ENCODE results near the gene UBE2K. TPM values are rescaled to one million over a fixed set of nuclear protein-coding genes. Genes with fewer than 3 reads are reported as not detected.

The UBE2K gene
- total and polyA plus RNA-seq, 2 experiments from 2014 or later: 26.7 to 127 TPM

- in situ Hi-C loops (cut with MboI): no loop called here
- 97 to 98% methylated on average over 2 of the region's 2 CpGs for WGBS, 2 experiments (ENCODE audit: low coverage in 1 of 2, low lambda C conversion rate in 2 of 2, missing lambda C conversion rate in 2 of 2)
- Histone ChIP-seq H3K27me3 (replicated peaks; ENCODE audit: insufficient read depth) (no peaks in the 10 kb centered on the region), H3K9ac (no peak overlapping the region), H4K20me1 (ENCODE audit: insufficient read depth) (no peaks in the 10 kb centered on the region), H3K4me2 (ENCODE audit: unreplicated experiment) (no peak overlapping the region), H3K4me1 (ENCODE audit: insufficient read depth) (no peaks in the 10 kb centered on the region), H3K36me3 (ENCODE audit: low read depth) (no peaks in the 10 kb centered on the region; the same call in 1 of the 2 replicates), H3K79me2 (ENCODE audit: insufficient read depth) (peaks cover 100% of the 10 kb centered on the region), H3K27ac (no peak overlapping the region), H2AFZ (no peak overlapping the region), H3K9me3 (ENCODE audit: low read depth) (no peaks in the 10 kb centered on the region), H3K4me3 (no peak overlapping the region), H3K9me2 (ENCODE audit: insufficient read depth) (no peaks in the 10 kb centered on the region), H3F3A (ENCODE audit: insufficient read depth) (no peaks in the 10 kb centered on the region)
- DNase-seq: no peak
- no peak for TF ChIP-seq EZH2 (IDR thresholded peaks at IDR 0.05; ENCODE audit: insufficient read depth, poor library complexity, severe bottlenecking)
- no peak for TF ChIP-seq EZH2phosphoT487 (IDR thresholded peaks at IDR 0.05; ENCODE audit: insufficient read depth, low read depth)
Measured at GRCh38 chr4:39741401-39741800, 43.5 kb downstream of the UBE2K start.

- no peaks in the 10 kb centered on the region for H3K9me3 ChIP-seq (ENCODE audit: low read depth)
- peaks cover 100% of the 10 kb centered on the region for H3K79me2 ChIP-seq (ENCODE audit: insufficient read depth)
- peaks cover 14% of the 10 kb centered on the region; the same call in 1 of the 2 replicates for H3K36me3 ChIP-seq (ENCODE audit: low read depth)
- no peak overlapping the region for H3K27ac ChIP-seq
- no peak overlapping the region for H2AFZ ChIP-seq
- no peak for TF ChIP-seq EZH2 (IDR thresholded peaks at IDR 0.05; ENCODE audit: insufficient read depth, poor library complexity, severe bottlenecking)
- TF ChIP-seq EZH2phosphoT487 (IDR thresholded peaks at IDR 0.05; ENCODE audit: insufficient read depth, low read depth): no peak
- no peak for DNase-seq
- 94 to 100% methylated on average over 1 of the region's 1 CpG for WGBS, 2 experiments (ENCODE audit: low coverage in 1 of 2, low lambda C conversion rate in 2 of 2, missing lambda C conversion rate in 2 of 2)
- no peaks in the 10 kb centered on the region for H3K4me1 ChIP-seq (ENCODE audit: insufficient read depth)
- H4K20me1 ChIP-seq (ENCODE audit: insufficient read depth): no peaks in the 10 kb centered on the region
- no peak overlapping the region for H3K9ac ChIP-seq
- H3K9me2 ChIP-seq (ENCODE audit: insufficient read depth): no peaks in the 10 kb centered on the region
- no peak overlapping the region for H3K4me2 ChIP-seq (ENCODE audit: unreplicated experiment)
- no peak overlapping the region for H3K4me3 ChIP-seq
- H3K27me3 ChIP-seq (replicated peaks; ENCODE audit: insufficient read depth): no peaks in the 10 kb centered on the region
- H3F3A ChIP-seq (ENCODE audit: insufficient read depth): no peaks in the 10 kb centered on the region; the same call in 1 of the 2 replicates
- in situ Hi-C loops (cut with MboI): no loop called here
Measured at GRCh38 chr4:39745920-39746319, 48.0 kb downstream of the UBE2K start.

GRCh38 chr4:39750216-39750615 is 52.3 kb downstream of the UBE2K start:
- no peak for DNase-seq

GRCh38 chr4:39754309-39754708 is 56.4 kb downstream of the UBE2K start:
- Histone ChIP-seq H3K27me3 (replicated peaks; ENCODE audit: insufficient read depth) (no peaks in the 10 kb centered on the region), H3K4me1 (ENCODE audit: insufficient read depth) (no peaks in the 10 kb centered on the region), H3K4me3 (no peak overlapping the region), H3K9ac (no peak overlapping the region), H3K4me2 (ENCODE audit: unreplicated experiment) (no peak overlapping the region), H3K27ac (no peak overlapping the region), H3K9me3 (ENCODE audit: low read depth) (no peaks in the 10 kb centered on the region), H3K9me2 (ENCODE audit: insufficient read depth) (no peaks in the 10 kb centered on the region), H3F3A (ENCODE audit: insufficient read depth) (0 out of 2 replicates have a peak, but pooled peaks cover 12% of the 10 kb centered on the region), H4K20me1 (ENCODE audit: insufficient read depth) (no peaks in the 10 kb centered on the region), H3K36me3 (ENCODE audit: low read depth) (peaks cover 23% of the 10 kb centered on the region), H3K79me2 (ENCODE audit: insufficient read depth) (peaks cover 92% of the 10 kb centered on the region), H2AFZ (no peak overlapping the region)
- WGBS, 2 experiments (ENCODE audit: low coverage in 1 of 2, low lambda C conversion rate in 2 of 2, missing lambda C conversion rate in 2 of 2): 91 to 94% methylated on average over 6 of the region's 6 CpGs
- in situ Hi-C loops (cut with MboI): no loop called here
- no peak for DNase-seq
- TF ChIP-seq EZH2phosphoT487 (IDR thresholded peaks at IDR 0.05; ENCODE audit: insufficient read depth, low read depth): no peak
- TF ChIP-seq EZH2 (IDR thresholded peaks at IDR 0.05; ENCODE audit: insufficient read depth, poor library complexity, severe bottlenecking): no peak

More at GRCh38 chr4:39750216-39750615, 52.3 kb downstream of the UBE2K start:
- no peak overlapping the region for H3K27ac ChIP-seq
- H3K4me3 ChIP-seq: no peak overlapping the region
- peaks cover under 1% of the 10 kb centered on the region; the same call in 1 of the 2 replicates for H3F3A ChIP-seq (ENCODE audit: insufficient read depth)
- H3K4me1 ChIP-seq (ENCODE audit: insufficient read depth): no peaks in the 10 kb centered on the region
- H3K9me3 ChIP-seq (ENCODE audit: low read depth): no peaks in the 10 kb centered on the region
- H4K20me1 ChIP-seq (ENCODE audit: insufficient read depth): no peaks in the 10 kb centered on the region
- no peak overlapping the region for H3K4me2 ChIP-seq (ENCODE audit: unreplicated experiment)
- no peak for TF ChIP-seq EZH2 (IDR thresholded peaks at IDR 0.05; ENCODE audit: insufficient read depth, poor library complexity, severe bottlenecking)
- no peak for TF ChIP-seq EZH2phosphoT487 (IDR thresholded peaks at IDR 0.05; ENCODE audit: insufficient read depth, low read depth)
- peaks cover 19% of the 10 kb centered on the region for H3K36me3 ChIP-seq (ENCODE audit: low read depth)
- H3K27me3 ChIP-seq (replicated peaks; ENCODE audit: insufficient read depth): no peaks in the 10 kb centered on the region
- H3K9ac ChIP-seq: no peak overlapping the region
- peaks cover 99% of the 10 kb centered on the region for H3K79me2 ChIP-seq (ENCODE audit: insufficient read depth)
- in situ Hi-C loops (cut with MboI): no loop called here
- WGBS, 2 experiments (ENCODE audit: low coverage in 1 of 2, low lambda C conversion rate in 2 of 2, missing lambda C conversion rate in 2 of 2): 70 to 71% methylated on average over 3 of the region's 3 CpGs
- no peak overlapping the region for H2AFZ ChIP-seq
- no peaks in the 10 kb centered on the region for H3K9me2 ChIP-seq (ENCODE audit: insufficient read depth)

GRCh38 chr4:39756159-39756558 is 58.2 kb downstream of the UBE2K start:
- in situ Hi-C loops (cut with MboI): no loop called here
- Histone ChIP-seq H3K36me3 (ENCODE audit: low read depth) (peaks cover 23% of the 10 kb centered on the region), H3K9me3 (ENCODE audit: low read depth) (no peaks in the 10 kb centered on the region), H3K79me2 (ENCODE audit: insufficient read depth) (peaks cover 82% of the 10 kb centered on the region), H3K4me1 (ENCODE audit: insufficient read depth) (no peaks in the 10 kb centered on the region), H3K4me2 (ENCODE audit: unreplicated experiment) (no peak overlapping the region), H3K27me3 (replicated peaks; ENCODE audit: insufficient read depth) (no peaks in the 10 kb centered on the region), H3K9me2 (ENCODE audit: insufficient read depth) (no peaks in the 10 kb centered on the region), H3K4me3 (no peak overlapping the region), H3F3A (ENCODE audit: insufficient read depth) (0 out of 2 replicates have a peak, but pooled peaks cover 12% of the 10 kb centered on the region), H3K9ac (no peak overlapping the region), H3K27ac (no peak overlapping the region), H2AFZ (no peak overlapping the region), H4K20me1 (ENCODE audit: insufficient read depth) (no peaks in the 10 kb centered on the region)
- DNase-seq: no peak
- no peak for TF ChIP-seq EZH2phosphoT487 (IDR thresholded peaks at IDR 0.05; ENCODE audit: insufficient read depth, low read depth)
- no peak for TF ChIP-seq EZH2 (IDR thresholded peaks at IDR 0.05; ENCODE audit: insufficient read depth, poor library complexity, severe bottlenecking)
- 94 to 100% methylated on average over 2 of the region's 2 CpGs for WGBS, 2 experiments (ENCODE audit: low coverage in 1 of 2, low lambda C conversion rate in 2 of 2, missing lambda C conversion rate in 2 of 2)
